Activated T-cell treated with anti-CD3 and anti-CD28 coated beads, Interleukin-2, amount 50 U/mL, for 1 hour (primary cell): ENCODE data around the gene PRAC1.
A peak's percentile ranks its signal among the peaks of the same experiment; 100 is the strongest.

Experiments used
- DNase-seq: peaks from one replicate; pipeline ENCODE4 v3.0.0-alpha.2; 2020

The PRAC1 gene

DNA sequence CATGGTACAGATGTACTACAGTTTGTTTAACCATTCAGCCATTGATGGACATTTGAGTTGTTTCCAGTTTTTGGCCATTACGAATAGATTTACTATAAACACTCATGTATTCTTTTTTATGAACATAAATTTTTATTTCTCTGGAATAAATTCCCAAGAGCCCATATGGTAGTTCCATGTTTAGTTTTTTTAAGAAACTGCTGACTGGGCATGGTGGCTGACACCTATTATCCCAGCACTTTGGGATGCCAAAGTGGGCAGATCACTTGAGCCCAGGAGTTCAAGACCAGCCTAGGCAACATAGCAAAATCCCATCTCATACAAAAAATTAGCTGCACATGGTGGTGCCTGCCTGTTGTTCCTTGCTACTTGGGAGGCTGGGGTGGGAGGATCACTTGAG lies 30.3 kb downstream of the PRAC1 start:
- no peak for DNase-seq

DNA sequence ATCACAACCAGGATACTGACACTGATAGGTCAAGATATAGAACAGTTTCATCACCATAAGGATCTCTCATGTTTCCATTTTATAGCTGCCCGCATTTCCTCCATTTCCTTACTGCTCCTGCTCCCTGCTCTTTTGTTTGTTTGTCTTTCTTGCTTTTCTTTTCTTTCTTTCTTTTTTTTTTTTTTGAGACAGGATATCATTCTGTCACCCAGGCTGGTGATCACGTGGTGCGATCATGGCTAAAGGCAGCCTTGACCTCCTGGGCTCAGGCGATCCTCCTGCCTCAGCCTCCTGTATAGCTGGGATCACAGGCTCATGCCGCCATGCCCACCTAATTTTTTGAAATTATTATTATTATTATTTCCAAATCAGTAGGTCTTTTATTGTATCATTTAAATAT lies 31.7 kb downstream of the PRAC1 start:
- no peak for DNase-seq

DNA sequence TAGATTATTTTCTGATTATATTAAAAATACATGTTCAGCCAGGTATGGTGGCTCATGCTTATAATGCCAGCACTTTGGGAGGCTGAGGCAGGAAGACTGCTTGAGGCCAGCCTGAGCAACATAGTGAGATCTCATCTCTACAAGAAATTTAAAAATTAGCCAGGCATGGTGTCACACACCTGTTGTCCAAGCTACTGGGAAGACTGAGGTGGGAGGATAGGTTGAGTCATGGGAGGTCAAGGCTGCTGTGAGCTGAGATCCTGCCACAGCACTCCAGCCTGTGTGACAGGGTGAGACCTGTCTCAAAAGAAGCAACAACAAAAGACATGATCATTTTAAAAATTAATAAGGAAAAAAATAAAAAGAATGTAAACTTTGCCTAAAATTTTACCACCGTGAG lies 40.7 kb downstream of the PRAC1 start:
- DNase-seq, result no peak

DNA sequence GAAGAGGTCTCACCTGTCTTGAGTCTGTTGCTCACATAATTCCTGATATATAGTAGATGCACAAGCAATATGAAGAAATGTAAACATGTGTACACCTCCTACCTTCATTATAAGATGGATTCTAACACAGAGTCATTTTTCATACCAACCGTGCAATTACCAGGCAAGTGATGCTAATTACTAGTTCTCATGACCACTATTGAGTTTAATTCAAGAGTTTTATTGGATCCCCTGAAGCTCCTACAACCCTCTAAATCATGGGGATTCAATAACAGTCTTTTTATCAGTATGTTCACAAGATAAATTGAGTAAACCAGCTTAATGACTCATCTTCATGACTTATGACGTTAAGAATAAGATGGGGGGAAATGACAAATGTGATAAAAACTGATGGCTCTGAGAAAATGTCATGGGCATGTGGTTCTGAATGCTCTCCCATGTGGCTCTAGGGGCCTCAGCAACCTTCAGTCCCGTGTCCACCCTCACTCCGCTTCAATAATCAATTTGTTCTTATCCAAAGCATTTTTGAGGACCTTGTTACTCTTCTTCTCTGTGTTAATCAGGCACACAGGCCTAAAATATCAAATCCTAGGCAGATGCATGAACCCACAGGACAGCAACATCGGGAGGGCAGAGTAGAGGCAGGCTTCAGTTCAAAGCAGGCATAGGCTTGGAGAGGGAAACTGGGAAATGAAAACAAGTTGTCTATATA lies 42.8 kb downstream of the PRAC1 start:
- DNase-seq, result no peak

DNA sequence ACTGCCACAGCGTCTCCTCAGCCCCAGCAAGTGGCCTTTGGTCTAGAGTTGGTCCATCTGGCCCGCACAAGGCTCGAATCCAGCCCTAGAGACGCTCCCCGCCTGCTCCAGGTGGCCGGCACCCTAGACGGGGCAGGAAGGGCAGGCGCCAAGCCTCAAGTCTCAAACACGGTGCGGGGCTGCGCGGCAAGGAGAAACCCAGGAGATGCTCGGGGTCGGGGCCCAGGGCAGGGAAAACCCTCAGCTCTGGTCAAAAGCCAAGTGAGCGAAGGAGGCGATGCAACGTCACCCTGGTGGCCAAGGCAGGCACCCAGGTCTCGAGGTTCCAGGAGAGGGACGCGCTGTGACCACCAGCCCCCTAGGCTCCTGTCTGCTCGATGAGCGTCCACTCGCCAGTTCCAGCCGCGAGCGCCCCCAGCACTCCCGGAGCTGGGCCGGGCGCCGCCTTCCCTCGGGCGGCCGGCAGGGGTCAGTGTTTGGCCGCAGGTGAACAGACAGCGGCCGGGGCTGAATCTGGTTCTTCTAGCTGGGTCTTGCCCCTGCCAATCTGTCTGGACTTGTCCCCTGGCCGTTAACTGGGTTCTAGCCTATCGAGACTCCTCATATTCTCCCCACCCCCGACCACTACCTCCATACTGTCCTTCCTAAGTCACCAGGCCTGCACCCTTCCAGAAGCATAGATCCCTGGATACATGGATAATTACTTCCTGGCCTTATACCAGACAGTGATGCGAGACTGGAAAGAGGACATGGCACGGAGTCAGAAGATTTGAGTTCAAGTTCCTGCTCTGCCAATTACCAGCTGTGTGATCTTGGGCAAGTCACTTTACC lies 44.0 kb downstream of the PRAC1 start:
- DNase-seq, result peak; percentile 80

DNA sequence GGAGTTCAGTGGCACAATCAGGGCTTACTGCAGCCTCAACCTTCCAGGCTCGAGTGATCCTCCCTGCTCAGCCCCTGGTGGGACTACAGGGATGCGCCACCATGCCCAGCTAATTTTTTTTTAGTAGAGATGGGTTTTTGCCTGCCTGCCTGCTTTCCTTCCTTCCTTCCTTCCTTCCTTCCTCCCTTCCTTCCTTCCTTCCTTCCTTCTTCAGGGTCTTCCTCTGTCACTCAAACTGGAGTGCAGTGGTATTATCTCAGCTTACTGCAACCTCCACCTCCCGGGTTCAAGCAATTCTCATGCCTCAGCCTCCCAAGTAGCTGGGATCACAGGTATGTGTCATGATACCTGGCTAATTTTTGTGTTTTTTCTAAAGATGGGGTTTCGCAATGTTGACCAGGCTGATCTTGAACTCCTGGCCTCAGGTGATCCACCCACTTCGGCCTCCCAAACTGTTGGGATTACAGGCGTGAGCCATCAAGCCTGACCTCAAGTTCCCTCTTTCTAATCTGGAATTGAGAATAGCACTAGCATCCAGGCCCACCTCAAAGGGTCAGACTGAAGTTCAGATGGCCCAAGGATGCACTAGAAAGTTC lies 45.3 kb downstream of the PRAC1 start:
- DNase-seq, result no peak

DNA sequence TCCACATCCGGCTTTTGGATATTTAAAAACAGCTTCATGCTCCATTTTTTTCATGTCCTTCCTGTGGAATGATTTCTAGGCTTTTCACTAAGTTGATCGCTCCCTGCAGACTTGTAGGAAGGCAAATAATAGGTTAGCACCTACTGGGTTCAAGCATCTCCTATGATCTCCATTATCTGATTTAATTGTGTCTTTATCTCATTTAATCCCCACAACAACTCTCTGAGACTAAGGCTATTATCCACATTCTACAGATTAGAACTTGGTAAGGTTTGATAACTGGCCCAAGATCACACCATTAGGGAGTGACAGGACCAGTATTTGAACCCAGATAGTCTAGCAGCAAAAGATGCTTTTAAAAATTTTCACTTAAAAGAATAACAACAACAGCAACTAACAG lies 50.0 kb downstream of the PRAC1 start:
- no peak for DNase-seq
